ENCODE measurements around the gene AUTS2. TPM values are rescaled to one million over a fixed set of nuclear protein-coding genes. Genes with fewer than 3 reads are reported as not detected.

Gene AUTS2
- total and polyA plus RNA-seq, 10 of the 15 experiments (the other 5 are each of a cell fraction or from before 2014, with no cell fraction given), result 6.4 to 55.6 (median 21.6) TPM

- no peak for TF ChIP-seq SREBF1 (IDR thresholded peaks at IDR 0.05; ENCODE audit: low read length)
- TF ChIP-seq WRNIP1 (IDR thresholded peaks at IDR 0.05; ENCODE audit: borderline replicate concordance, low read depth, low read length), result no peak
- TF ChIP-seq CBX5 (IDR thresholded peaks at IDR 0.05; ENCODE audit: low read depth), result no peak
- no peak for TF ChIP-seq BCLAF1 (IDR thresholded peaks at IDR 0.05)
- no peak for TF ChIP-seq PML (IDR thresholded peaks at IDR 0.05; ENCODE audit: low read length)
- CTCF ChIA-PET, result no interaction called here
- RAD21 ChIA-PET (ENCODE audit: unreplicated experiment), result interaction anchor here (1.1 to 2.2 kb wide), 3 partner anchors 14 to 79 kb away, joined by 3 to 9 read pairs (median 4); no protein-coding TSS in a partner anchor
- POLR2A ChIA-PET, result no interaction called here
- Histone ChIP-seq H3K4me2 (ENCODE audit: control insufficient read depth, insufficient read depth) (no peak overlapping the region), H3K36me3 (ENCODE audit: control insufficient read depth in 2 of 2, insufficient read depth in 2 of 2, low read length in 1 of 2) (no peaks in the 10 kb centered on the region; a peak in 1 of 4 replicates), H2AFZ (ENCODE audit: control insufficient read depth, low read depth, low read length) (no peak overlapping the region), H3K9me3 (replicated peaks; ENCODE audit: control insufficient read depth, insufficient read depth, low read length) (no peaks in the 10 kb centered on the region), H4K20me1 (ENCODE audit: control insufficient read depth, insufficient read depth) (no peaks in the 10 kb centered on the region), H3K27me3 (replicated peaks in 1 of 2; ENCODE audit: control insufficient read depth in 2 of 2, insufficient read depth in 2 of 2, low read length in 1 of 2) (no peaks in the 10 kb centered on the region), H3K9ac (ENCODE audit: control insufficient read depth, insufficient read depth, low read length) (no peak overlapping the region), H3K4me1 (ENCODE audit: control insufficient read depth, insufficient read depth, low read length) (peaks cover 15% of the 10 kb centered on the region), H3K27ac (ENCODE audit: control insufficient read depth, insufficient read depth) (no peak overlapping the region), H3K4me3 (no peak overlapping the region), H3K79me2 (ENCODE audit: control insufficient read depth, insufficient read depth, low read length) (no peaks in the 10 kb centered on the region)
- SMC1A ChIA-PET (ENCODE audit: uncharacterized antibody, unreplicated experiment), result interaction anchor here (1.8 kb wide), 1 partner anchor 32 kb away, joined by 6 read pairs; no protein-coding TSS in a partner anchor
- DNase-seq (ENCODE audit: low read depth, low spot score) (no peak), ATAC-seq (no peak), FAIRE-seq (no peak)
- in situ Hi-C loops (cut with MboI) (no loop called here), intact Hi-C loops (cut with micrococcal nuclease; ENCODE audit: unreplicated experiment) (no loop called here)
- BruUV-seq (replicated peaks), result no TSS peak
- 98% methylated on average over 15 of the region's 15 CpGs for WGBS (ENCODE audit: insufficient coverage, insufficient replicate concordance, low lambda C conversion rate, missing lambda C conversion rate)
These were observed 1082.6 kb downstream of the AUTS2 start for GRCh38 chr7:70680743-70681468.

Measured in GM12878 (cell line).